Choroid plexus epithelial cell (primary cell): ENCODE results near the gene FGD5.
A peak's percentile ranks its signal among the peaks of the same experiment; 100 is the strongest.

Source experiments
- DNase-seq: peaks from one replicate; pipeline ENCODE4 v3.0.0-alpha.2; 2010; ENCODE audit warnings: low read depth
- H3K4me3 ChIP-seq: 2 replicates; pipeline ENCODE4 v1.5.1; 2011; ENCODE audit warnings: low read depth, mild to moderate bottlenecking, control low read depth, low read length, moderate library complexity
- CTCF ChIP-seq: conservative IDR thresholded peaks from 2 replicates; pipeline ENCODE4 v1.5.1; 2011; ENCODE audit warnings: low read depth, mild to moderate bottlenecking, control low read depth, inconsistent platforms, low read length, moderate library complexity

FGD5 gene

GRCh38 chr3:14773281-14773680, 45.5 kb upstream of the FGD5 start:
- no peak for DNase-seq
- TF ChIP-seq CTCF = no peak

GRCh38 chr3:14773691-14774128, 45.1 kb upstream of the FGD5 start:
- no peak for TF ChIP-seq CTCF
- H3K4me3 ChIP-seq = no peak overlapping the region
- no peak for DNase-seq

More at GRCh38 chr3:14773281-14773680, 45.5 kb upstream of the FGD5 start:
- H3K4me3 ChIP-seq = no peak overlapping the region

GRCh38 chr3:14774431-14774830, 44.3 kb upstream of the FGD5 start:
- H3K4me3 ChIP-seq = no peak overlapping the region
- DNase-seq = no peak
- no peak for TF ChIP-seq CTCF

- DNase-seq = no peak
- H3K4me3 ChIP-seq = no peak overlapping the region
- TF ChIP-seq CTCF = no peak
Observed at GRCh38 chr3:14775011-14775410, 43.8 kb upstream of the FGD5 start.

- TF ChIP-seq CTCF = no peak
- no peak overlapping the region for H3K4me3 ChIP-seq
- DNase-seq = no peak
Observed at GRCh38 chr3:14775563-14775962, 43.2 kb upstream of the FGD5 start.

GRCh38 chr3:14779069-14779685, 39.6 kb upstream of the FGD5 start:
- DNase-seq = no peak
- H3K4me3 ChIP-seq = no peak overlapping the region
- TF ChIP-seq CTCF = no peak

- TF ChIP-seq CTCF = peak; percentile 84
- DNase-seq = peak; percentile 70
Observed at GRCh38 chr3:14780927-14781507, 37.7 kb upstream of the FGD5 start.

More at GRCh38 chr3:14780927-14781507, 37.7 kb upstream of the FGD5 start:
- no peak overlapping the region for H3K4me3 ChIP-seq
